NCI-H2196 treated with DMSO at 0.1 percent for 48 hours (cell line): ENCODE results near the gene CNIH3.

Experiments
- DNase-seq: peaks from one replicate; lab custom pipeline; 2025; ENCODE audit not compliant: unreplicated experiment; lab: John Stamatoyannopoulos, UW

The CNIH3 gene

GRCh38 chr1:224718470-224719053, 102.4 kb downstream of the CNIH3 start:
- no peak for DNase-seq

GRCh38 chr1:224719716-224720115, 103.6 kb downstream of the CNIH3 start:
- no peak for DNase-seq

GRCh38 chr1:224720216-224720615, 104.1 kb downstream of the CNIH3 start:
- peak; percentile 8 for DNase-seq

GRCh38 chr1:224721000-224721399, 104.9 kb downstream of the CNIH3 start:
- DNase-seq = no peak

- DNase-seq = no peak
Measured at GRCh38 chr1:224722838-224723237, 106.7 kb downstream of the CNIH3 start.

- no peak for DNase-seq
Measured at GRCh38 chr1:224724566-224724965, 108.4 kb downstream of the CNIH3 start.

GRCh38 chr1:224726441-224727182, 110.5 kb downstream of the CNIH3 start:
- DNase-seq = no peak

- no peak for DNase-seq
Measured at GRCh38 chr1:224727351-224728289, 111.5 kb downstream of the CNIH3 start.

GRCh38 chr1:224730540-224730939, 114.4 kb downstream of the CNIH3 start:
- no peak for DNase-seq

- no peak for DNase-seq
Measured at GRCh38 chr1:224730965-224731364, 114.8 kb downstream of the CNIH3 start.

GRCh38 chr1:224731633-224732032, 115.5 kb downstream of the CNIH3 start:
- no peak for DNase-seq

GRCh38 chr1:224732377-224733026, 116.4 kb downstream of the CNIH3 start:
- DNase-seq = no peak

GRCh38 chr1:224733027-224733911, 117.2 kb downstream of the CNIH3 start:
- DNase-seq = peak; percentile 10

- no peak for DNase-seq
Measured at GRCh38 chr1:224734261-224734935, 118.3 kb downstream of the CNIH3 start.

GRCh38 chr1:224735159-224735558, 119.0 kb downstream of the CNIH3 start:
- no peak for DNase-seq

- no peak for DNase-seq
Measured at GRCh38 chr1:224736619-224737352, 120.7 kb downstream of the CNIH3 start.

- DNase-seq = no peak
Measured at GRCh38 chr1:224737353-224737727, 121.2 kb downstream of the CNIH3 start.

GRCh38 chr1:224739303-224739996, 123.3 kb downstream of the CNIH3 start:
- DNase-seq = no peak
